SW480 (cell line): ENCODE measurements around the gene XXYLT1.
A peak's percentile ranks its signal among the peaks of the same experiment; 100 is the strongest.

Experiments
- DNase-seq: peaks from one replicate; pipeline ENCODE4 v3.0.0-alpha.2; 2016; ENCODE audit warnings: low spot score

The XXYLT1 gene

DNA sequence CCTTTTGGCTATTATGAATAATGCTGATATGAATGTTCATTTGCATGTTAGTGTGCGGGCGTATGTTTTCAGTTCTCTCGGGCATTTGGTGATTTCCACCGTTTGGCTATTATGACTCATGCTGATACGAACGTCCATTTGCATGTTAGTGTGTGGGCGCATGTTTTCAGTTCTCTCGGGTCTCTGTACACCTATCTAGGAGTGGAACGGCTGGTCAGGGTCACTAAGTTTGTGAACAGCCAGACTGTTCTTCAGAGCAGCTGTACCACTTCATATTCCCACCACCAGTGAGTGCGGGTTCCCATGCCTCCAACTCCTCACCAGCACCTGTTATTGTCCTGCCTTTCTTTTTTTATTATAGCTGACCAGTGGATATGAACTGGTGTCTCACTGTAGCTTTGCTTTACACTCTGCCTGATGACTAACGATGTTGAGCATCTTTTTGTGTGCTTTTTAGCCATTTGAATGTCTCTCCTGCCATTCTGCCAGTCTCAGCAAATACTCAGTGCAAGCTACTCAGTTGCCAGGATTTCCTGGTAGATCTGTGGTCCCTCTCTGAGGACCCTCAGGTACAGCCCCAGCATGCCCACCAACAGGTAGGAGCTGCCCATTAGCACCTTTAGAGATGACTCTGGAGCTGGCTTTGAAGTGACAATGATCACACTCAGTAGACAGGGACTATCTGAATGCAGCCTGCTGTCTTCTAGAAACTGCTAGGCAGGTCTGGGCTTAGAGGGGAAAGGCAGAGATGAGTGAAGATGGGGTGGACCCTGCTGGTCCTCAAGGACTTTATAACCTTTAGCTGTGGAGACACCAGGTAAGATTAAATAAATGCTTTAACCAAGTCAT is 141.1 kb downstream of the XXYLT1 start:
- no peak for DNase-seq

DNA sequence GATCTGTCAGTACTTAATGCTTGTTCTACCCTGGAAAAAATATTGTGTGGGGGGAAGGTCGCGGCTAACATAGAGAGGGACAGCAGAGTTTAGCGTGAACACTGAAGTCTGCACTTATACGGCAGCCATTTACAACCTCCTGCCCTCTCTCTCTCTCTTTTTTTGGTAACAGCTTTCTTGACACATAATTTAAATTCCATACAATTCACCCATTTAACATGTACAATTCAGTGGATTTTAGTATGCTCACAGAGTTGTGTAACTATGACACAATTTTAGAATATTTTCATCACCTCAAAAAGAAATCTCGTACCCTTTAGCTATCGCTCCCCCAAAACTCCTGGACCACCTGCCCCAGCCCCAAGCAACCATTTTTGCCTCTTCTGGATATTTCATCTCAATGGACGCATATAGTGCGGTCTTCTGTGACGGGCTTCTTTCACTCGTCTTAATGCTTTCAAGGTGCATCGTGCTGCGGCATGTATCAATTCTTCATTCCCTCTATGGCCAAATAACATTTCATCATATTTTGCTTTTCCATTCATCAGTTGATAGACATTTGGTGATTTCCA is 141.8 kb downstream of the XXYLT1 start:
- no peak for DNase-seq

DNA sequence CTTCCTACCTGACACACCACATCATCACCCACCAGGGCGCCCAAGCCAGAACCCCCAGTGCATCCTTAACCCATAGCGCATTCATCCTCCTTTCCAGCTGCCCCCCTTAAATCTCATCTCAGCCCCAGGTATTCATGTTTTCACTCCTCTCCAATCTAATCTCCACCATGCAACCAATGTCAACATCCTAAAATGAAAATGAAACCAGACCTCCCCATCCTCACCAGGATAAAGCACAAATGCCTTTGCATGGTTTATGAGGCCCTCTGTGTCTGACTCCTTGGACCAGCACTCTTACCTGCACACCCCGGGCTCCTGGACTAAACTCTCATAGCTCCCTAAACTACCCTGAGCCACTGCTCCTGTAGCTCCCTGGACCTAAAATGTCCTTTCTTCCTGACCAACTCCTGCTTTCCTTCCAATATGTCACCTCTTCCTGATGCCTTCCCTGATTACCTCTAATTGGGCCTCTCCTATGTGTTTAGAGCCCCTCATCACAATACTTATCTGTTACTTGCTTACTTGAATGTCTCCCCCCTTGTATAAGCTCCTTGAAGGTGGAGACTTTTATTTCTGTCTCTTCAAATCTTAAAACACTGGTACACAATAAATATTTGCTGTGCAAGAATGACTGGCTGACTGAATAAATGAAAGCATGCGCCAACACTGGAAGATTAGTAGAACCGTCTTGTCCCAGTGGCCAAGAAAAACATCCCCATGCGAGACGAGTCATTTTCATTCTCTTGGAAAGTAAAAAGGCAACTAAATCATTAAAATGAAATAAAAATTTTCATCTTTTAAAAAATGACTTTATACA is 142.5 kb downstream of the XXYLT1 start:
- no peak for DNase-seq

DNA sequence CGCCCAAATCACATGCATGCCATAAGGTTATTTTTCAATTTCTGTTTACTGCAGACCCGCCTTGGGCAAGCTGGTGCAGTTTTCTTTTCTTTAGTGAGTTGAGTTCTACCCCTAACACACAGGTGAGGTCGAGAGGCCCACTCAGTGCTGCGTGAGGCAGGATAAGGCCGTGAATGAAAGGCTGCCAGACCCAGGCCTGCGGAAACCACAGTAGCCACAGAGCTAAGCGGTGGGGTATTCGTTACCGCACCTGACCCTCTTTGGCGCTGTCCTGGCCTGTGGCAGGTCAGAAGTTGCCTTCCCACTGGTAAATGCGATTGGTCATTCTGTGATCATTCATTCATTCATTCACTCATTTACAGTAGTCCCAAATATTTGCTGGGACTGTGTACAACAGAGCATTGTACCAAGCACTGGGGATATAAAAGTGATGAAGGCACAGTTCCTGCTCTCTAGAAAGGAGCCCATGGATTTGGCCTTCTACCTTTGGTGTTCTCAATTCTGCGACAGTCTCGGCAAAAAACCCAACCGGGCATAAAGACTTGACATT is 144.8 kb downstream of the XXYLT1 start:
- no peak for DNase-seq

DNA sequence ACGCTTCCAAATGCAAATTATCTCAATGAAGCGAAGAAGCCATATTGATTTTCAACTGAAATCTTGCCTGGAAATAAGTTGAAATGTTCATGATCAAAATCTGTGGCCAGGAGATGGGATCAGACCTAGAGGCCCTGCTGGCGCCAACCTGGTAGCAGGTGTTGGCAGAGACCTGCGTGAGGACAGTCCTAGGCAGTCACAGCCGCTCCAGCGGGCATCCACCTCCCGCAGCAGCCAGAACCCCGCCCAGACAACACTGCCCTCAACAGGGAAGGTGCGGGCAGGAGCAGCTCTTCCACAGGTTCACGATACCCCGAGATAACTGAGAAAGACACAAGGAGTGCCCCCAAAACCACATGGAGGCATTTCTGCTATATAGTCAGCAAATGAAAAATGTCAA is 145.3 kb downstream of the XXYLT1 start:
- DNase-seq = no peak

DNA sequence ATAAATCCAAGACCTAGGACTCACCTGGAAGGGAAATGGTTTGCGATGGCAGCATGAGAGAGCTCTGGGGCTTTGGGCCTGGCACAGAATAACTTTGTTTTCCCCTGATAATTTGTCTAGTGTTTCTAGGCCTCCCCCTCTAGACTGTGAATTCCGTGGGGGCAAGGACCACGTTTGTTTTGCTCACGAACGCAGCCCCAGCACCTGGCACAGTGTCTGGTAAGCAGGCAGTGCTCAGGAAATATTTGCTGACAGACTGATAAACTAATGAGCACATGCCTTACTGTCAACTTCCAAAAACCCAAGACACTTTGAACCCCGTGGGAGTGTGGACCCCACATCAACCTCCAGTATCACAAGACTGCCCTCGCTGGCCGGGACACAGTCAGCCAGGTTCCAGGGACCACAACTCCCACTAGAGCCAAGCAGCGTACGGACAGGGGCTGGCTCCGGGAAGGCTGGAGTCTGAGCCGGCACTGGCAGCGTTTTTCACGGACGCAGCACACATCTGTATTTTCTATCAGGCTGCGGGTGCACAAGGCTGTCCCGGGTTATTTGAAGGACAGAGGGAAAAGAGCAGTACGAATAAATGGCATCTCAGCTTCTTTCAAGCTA is 146.5 kb downstream of the XXYLT1 start:
- DNase-seq = no peak

DNA sequence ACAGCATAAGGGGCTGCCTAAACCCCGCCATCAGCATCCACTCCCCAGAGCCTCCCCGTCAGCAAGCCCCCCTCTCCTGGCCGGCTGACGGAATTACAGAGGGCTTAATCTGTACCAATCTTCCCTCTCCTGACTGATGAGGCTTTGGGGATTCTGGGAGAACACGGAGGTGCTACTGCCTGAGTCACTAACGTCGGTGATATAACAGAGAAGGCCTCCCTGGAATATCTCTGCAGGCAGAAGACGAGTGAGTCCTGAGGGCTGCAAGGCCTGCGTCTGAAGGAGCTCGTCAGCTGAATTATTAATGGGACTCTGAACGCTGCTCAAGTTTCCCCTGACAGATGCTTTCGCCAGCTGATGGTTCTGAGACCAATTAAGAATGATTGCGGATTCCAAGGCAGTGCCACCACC is 147.7 kb downstream of the XXYLT1 start:
- DNase-seq = no peak

DNA sequence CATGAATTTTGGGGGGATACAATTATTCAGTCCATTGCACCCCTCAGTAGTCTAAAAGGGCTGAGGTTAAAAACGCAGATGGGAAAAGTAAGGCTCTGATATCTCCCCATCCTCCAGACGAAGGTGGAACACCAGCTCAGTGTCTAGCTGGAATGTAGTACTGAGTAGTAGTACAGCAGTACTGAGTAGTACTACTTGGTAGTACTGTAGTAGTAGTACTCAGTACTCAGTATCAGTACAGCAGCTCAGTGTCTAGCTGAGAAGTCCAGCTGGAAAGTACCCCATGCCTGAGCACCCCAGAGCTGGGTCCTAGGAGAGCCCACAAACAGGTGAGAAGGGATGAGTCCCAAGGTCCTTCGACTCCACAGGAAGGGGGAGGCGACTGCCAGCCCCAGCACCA is 148.7 kb downstream of the XXYLT1 start:
- DNase-seq = no peak

DNA sequence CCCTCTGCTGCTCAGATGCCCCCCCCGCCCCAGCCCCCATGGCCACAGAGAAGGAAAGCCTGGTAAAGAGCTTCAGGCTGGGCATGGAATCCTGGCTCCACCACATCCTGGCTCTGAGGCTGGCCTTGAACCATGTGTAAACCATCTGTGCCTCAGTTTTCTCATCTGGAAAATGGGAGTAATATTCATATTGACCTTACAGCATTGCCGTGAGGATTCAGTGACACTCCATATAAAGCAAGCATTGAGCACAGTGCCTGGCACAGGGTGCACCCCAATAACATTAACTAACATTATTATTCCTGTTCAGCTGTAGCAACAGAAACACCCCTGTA is 150.7 kb downstream of the XXYLT1 start:
- no peak for DNase-seq

DNA sequence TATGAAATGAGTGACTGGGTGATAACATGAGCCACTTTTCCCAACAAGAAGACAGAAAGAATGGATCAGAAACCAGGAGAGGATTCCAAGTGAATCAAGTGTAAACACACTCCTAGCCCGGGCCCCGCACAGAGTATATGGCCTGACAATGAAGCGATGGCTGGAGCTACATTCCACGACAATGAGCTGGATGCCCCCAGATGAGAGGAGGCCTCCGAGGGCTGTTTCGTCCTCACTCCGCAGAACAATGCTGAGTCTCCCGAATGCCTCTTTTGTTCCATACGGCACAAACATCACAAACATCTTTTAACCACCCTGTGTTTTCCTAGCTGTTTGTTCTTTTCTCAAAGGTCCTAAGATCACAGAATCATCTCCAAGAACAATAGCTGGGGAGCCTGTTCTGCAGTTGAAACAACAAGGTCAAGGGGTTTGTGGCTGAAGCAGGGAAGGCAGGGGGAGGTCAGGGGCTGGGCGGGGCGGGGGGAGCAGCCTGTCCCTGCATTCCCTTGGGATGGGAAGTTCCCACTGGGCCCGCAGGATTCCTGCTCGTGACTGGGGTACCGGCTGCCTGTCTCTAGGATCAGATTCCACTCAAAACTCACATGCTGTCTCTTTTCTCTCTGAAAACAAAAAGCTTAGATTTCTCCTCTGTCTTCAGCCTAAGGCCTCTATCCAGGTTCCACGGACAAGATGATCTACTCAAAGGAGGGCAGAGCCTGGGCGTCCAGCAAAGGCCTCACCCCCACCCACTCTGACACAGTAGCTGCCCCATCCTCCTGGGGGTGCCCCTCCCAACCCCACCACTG is 151.3 kb downstream of the XXYLT1 start:
- DNase-seq = peak; percentile 88

DNA sequence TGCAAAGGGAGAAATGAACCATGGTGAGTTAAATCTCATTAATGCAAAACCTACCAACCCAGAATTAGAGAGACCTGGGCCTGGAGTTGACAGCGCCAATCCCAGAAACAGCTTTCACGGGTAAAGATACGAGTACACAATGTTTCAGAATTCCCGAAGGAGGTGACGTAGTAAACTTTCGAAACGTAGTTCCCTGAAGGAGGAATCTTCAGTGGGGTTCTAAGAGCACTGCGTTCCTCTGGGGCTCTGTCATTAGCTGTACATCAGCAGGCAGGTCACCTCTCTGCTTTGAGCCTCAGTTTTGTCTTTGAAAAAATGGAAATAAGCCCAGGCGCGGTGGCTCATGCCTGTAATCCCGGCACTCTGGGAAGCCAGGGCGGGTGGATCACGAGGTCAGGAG is 152.3 kb downstream of the XXYLT1 start:
- no peak for DNase-seq

DNA sequence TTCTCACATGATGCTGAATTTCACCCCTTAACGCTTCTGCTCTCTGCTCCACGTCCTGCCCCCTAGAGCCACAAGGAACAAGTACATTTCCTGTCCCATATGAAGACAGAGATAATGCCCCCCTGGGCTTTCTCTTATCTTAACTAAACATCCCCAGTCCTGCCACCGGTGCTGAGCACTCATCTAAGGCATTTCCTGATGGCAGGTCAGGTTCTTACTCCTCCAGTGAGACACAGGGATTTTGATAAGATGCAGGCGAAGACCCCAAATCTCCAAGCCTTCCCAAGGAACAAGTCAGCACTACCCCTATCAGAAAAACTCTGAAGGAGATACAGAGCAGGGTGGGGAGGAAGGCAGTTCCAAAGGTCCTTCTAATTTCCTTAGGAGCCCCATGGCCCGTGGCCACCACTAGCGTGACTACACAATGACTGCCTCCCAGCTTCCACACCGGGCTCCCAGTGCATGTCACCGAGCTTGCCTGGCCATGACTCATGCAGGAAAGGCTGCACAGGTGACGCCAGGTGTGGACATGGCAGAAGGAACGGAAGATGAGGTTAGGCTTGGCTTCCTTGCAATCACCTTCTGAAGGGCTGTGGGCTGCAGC is 152.9 kb downstream of the XXYLT1 start:
- peak; percentile 85 for DNase-seq

DNA sequence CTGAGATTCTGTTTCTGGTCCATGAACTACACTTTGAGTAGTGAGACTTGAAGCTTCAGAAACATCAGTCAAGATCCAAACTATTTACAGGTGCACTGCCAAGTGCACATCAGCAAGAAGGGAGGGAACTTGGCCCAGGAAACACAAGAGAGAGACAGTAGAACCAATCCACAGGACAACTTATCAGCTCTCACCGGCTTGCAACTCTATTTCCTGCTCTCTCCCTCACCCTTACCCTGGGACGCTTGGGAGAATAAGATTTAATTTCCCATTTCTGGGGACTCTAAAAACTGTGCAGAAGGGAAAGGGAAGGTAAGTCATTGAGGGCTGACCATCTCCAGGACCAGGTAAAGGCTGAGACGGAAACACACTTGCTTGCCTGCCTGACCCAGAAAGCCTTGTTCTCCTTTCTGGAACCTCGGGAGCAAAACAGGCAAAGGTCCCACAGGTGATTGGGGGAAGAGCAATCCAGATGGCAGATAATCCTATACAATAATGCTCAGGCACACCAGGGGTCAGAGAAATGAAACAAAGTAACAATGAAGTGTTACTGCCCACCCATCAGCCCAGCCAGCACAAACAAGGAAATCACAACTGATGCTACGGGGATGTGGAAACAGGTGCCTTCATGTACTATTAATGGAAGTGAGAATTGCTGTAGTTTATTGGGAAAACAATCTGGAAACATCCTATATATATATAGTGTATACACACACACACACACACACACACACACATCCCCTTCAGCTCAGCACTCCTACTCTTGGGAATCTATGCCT is 154.4 kb downstream of the XXYLT1 start:
- DNase-seq = no peak

DNA sequence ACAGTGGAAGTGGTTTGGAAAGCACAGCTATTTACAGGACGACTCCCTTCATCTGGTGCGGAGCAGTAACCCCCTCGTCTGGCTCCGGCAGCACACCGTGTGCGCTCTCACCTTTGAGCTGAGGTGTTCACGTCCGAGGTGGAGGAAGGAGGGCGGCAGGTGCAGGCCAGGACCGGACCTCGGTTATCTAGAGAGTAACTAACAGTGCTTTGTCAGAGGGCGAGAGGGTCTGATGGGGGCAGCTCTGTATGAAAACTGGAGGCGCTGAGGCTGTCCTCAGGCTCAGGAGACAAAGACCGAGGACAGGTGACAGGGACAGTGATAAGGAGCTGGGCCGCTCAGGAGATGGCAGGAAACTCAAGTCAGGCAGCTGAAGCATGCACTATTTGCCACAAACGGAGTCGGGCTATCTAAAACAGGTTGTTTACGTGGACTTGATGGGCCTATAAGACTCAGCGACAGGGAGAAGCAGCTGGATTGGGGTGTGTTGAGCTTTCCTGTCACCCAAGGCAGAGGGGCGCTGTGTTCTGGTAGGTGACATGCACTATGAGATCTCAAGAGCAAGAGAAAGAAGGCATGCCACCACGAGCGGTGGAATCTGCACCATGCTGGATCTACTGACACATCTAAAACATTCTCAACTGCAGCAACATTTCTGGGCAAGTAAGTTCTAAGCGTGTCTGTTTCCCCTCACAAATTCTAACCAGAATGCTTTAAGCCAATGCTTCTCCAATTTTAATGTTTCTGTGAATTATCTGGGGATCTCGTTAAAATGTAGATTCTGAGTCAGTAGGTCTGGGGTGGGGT is 155.2 kb downstream of the XXYLT1 start:
- no peak for DNase-seq

DNA sequence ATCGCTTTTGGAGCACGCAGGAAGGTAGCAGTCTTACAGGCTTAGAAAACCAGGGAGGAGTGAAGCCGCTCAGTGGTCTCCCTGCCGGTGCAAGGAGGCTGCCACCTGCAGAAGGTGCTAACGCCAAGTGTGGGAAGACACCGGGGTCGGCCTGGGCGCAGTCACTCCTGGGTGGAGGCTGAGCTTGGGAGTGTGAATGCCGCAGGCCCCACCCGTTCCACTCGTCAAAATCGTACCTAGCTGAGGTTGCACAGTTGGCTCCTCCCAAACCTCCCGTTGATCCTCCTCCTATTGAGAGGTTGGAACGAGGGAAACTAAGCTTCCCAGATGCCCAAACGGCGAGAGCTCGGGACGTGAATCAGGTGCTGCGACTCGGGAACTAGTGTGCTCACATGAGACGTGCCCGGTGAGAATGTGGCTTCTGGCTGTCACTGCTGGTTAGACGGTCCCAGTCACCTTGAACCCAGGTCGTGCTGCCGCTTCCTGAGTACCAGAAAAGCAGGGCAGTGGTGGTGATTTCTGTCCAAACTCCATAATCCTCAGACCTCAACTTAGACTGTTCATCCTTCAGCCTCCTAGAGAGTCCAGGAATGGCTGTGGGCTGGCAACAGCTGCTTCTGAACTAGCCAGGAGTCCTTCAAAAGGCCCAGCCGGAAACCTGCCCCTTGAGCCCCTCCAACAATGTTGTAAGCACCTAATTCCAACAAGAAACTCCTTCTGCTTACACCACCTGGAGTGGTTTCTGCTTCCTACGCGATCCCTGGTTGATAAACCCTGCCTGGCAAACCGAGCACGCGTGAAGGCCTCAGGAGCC is 156.0 kb downstream of the XXYLT1 start:
- no peak for DNase-seq

DNA sequence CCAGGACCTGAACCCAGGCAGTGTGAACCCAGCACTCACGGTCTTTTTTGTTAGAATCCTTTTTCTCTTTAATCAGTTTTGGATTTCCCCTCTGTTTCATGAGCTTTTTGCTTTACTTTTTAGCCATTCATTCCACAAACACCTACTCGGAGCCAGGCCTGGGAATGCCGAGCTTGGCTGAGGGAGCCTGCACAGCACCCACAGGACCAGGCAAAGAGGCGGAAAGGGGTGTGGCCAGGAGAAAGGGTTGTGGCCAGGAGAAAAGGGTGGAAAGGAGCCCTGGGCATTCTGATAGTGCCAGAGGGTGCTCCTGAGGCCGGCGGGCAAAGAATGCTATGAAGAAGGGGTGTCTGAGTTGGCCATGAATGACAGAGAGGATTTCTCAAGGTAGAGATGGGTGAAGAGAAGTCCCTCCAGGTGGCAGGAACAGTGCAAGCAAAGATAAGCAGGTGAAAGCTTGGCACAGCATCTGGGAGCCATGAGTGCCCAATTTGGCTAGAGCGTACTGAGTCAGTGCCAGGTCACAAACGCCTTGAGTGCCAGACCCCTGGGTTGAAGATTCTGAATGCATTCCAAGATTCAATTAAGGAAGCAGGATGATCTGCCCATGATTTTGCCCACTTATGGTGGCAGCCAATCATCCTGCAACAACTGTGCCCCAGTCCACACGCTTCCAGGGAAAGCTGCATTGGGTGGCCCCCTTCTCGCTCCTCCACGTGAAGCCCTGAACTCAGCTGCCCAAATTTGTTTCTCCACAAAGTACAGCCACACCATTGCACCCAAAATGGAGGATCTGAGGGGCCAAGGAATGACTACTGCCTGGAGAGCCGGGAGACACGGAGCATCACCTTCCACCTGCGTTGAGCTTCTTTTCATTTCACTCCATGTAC is 157.2 kb downstream of the XXYLT1 start:
- DNase-seq = no peak

DNA sequence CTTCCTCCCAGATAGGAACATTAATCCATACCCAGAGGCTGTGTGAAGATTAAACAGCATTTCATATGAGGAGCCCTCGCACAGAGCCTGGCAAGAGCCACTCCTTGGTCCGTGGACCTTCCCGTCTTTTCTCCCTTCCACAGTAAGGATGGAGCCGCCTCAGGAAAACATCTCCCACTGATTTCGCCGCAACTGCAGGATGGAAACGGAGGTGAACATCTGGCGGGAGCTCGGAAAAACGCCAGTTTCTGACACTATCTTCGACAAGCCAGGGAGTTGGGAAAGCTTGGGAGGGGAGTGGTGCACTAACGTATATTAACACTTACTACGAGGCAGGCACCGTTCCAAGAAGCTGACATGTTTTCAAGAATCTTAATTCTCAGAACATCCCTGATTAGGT is 157.9 kb downstream of the XXYLT1 start:
- no peak for DNase-seq
